ENCODE measurements around the gene LRRC8D. TPM values are rescaled to one million over a fixed set of nuclear protein-coding genes. Genes with fewer than 3 reads are reported as not detected.
A peak's percentile ranks its signal among the peaks of the same experiment; 100 is the strongest.

LRRC8D gene
- total and polyA plus RNA-seq, 9 of the 15 experiments (the other 6 are each of a cell fraction or from before 2014, with no cell fraction given): 3.4 to 53.9 (median 15.9) TPM

DNA sequence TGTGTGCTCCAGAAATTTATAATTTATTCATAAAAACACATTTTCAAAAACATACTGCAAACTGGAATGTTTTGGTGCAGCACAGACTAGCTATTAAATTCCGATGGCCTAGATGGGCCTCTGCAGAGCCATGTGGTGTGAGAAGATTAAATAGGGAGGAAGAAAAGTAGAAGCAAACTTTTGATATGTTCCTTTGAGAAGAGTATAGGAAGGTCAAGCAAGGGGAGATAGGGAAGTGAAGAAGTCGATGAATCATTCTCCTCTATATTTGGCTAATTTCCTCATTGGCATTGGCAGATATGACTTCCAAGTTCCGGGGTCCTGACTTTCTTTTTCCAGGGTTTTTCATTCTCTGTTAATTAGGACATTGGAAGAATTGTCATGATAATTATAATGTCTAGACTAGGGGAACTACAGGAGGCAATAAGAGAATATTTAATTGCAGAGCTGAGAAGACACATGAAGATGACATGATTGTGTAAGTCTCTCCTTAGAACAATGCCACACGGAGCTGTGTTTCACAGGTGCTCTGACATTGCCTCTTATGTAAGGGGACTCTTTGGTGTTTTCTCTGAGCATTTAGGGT is 154.8 kb downstream of the LRRC8D start (continued):
- TF ChIP-seq ZNF592 (IDR thresholded peaks at IDR 0.05): peak; percentile 19; the same call in 1 of the 2 replicates
- no peak for TF ChIP-seq GABPA (tag; conservative IDR thresholded peaks at IDR 0.05; ENCODE audit: low read depth)
- TF ChIP-seq WHSC1 (IDR thresholded peaks at IDR 0.05; ENCODE audit: low read length): no peak
- TF ChIP-seq, protein P1, sequence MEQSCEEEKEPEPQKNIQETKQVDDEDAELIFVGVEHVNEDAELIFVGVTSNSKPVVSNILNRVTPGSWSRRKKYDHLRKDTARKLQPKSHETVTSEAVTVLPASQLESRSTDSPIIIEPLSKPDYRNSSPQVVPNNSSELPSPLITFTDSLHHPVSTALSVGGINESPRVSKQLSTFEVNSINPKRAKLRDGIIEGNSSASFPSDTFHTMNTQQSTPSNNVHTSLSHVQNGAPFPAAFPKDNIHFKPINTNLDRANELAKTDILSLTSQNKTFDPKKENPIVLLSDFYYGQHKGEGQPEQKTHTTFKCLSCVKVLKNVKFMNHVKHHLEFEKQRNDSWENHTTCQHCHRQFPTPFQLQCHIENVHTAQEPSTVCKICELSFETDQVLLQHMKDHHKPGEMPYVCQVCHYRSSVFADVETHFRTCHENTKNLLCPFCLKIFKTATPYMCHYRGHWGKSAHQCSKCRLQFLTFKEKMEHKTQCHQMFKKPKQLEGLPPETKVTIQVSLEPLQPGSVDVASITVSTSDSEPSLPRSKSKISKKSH (CRISPR knock-in tag; IDR thresholded peaks at IDR 0.05): no peak
- TF ChIP-seq CCNT2 (IDR thresholded peaks at IDR 0.05; ENCODE audit: borderline replicate concordance, extremely low read depth, insufficient read length, low read depth, low read length): peak; percentile 67
- TF ChIP-seq, protein P2, sequence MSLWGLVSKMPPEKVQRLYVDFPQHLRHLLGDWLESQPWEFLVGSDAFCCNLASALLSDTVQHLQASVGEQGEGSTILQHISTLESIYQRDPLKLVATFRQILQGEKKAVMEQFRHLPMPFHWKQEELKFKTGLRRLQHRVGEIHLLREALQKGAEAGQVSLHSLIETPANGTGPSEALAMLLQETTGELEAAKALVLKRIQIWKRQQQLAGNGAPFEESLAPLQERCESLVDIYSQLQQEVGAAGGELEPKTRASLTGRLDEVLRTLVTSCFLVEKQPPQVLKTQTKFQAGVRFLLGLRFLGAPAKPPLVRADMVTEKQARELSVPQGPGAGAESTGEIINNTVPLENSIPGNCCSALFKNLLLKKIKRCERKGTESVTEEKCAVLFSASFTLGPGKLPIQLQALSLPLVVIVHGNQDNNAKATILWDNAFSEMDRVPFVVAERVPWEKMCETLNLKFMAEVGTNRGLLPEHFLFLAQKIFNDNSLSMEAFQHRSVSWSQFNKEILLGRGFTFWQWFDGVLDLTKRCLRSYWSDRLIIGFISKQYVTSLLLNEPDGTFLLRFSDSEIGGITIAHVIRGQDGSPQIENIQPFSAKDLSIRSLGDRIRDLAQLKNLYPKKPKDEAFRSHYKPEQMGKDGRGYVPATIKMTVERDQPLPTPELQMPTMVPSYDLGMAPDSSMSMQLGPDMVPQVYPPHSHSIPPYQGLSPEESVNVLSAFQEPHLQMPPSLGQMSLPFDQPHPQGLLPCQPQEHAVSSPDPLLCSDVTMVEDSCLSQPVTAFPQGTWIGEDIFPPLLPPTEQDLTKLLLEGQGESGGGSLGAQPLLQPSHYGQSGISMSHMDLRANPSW (CRISPR knock-in tag; IDR thresholded peaks at IDR 0.05): no peak
- TF ChIP-seq, protein P3, sequence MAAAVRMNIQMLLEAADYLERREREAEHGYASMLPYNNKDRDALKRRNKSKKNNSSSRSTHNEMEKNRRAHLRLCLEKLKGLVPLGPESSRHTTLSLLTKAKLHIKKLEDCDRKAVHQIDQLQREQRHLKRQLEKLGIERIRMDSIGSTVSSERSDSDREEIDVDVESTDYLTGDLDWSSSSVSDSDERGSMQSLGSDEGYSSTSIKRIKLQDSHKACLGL (CRISPR knock-in tag; IDR thresholded peaks at IDR 0.05; ENCODE audit: borderline replicate concordance, poor library complexity, severe bottlenecking): no peak
- TF ChIP-seq XRCC5 (IDR thresholded peaks at IDR 0.05; ENCODE audit: low read depth, low read length): no peak
- no peak for TF ChIP-seq PCBP1 (IDR thresholded peaks at IDR 0.05; ENCODE audit: low read depth, low read length, poor library complexity, severe bottlenecking)
- TF ChIP-seq KLF16 (IDR thresholded peaks at IDR 0.05): 0 out of 2 replicates have a peak, but pooled peaks have one; percentile 48
- peak; percentile 60 for TF ChIP-seq TAL1 (IDR thresholded peaks at IDR 0.05)
- TF ChIP-seq GATAD2A (IDR thresholded peaks at IDR 0.05): no peak
- TF ChIP-seq ATF2 (CRISPR knock-in tag; IDR thresholded peaks at IDR 0.05): no peak
- TF ChIP-seq THAP7 (CRISPR knock-in tag; IDR thresholded peaks at IDR 0.05): no peak
